K562 (cell line): ENCODE data around the gene SNRPB. TPM values are rescaled to one million over a fixed set of nuclear protein-coding genes. Genes with fewer than 3 reads are reported as not detected.

Source experiments
- ATAC-seq: fragments of 200-7000 bp; cut with Tn5 transposase; 3 replicates; pipeline ENCODE4 v1.9.1; 2020; ENCODE audit warnings: moderate library complexity
- BruUV-seq: library from RNA; stranded (reverse); fragments of 400-500 nt; replicated peaks from 2 replicates; lab custom pipeline; 2021; lab: Mats Ljungman, UMichigan
- CTCF ChIA-PET: fragments of 300-600 bp; formaldehyde crosslinking; extraction: SDS; loops from one replicate; lab custom pipeline; 2021; ENCODE audit warnings: low intra/inter-chr PET ratio; lab: Yijun Ruan, JAX
- POLR2A ChIA-PET: fragments of 300-600, 350-650 bp; sonication (Branson Sonifier 250); formaldehyde crosslinking; extraction: SDS; loops from one replicate; lab custom pipeline; 2021; ENCODE audit warnings: antibody characterized with exemption, inconsistent platforms; lab: Yijun Ruan, JAX
- DNase-seq, 4 experiments: peaks; one replicate each; pipeline versions ENCODE4 v3.0.0 to v3.0.0-alpha.2; 2011 to 2018; ENCODE audit warnings: low spot score in 3 of 4, mixed read lengths in 3 of 4; ENCODE audit errors: extremely low read depth in 1 of 4
- FAIRE-seq: peaks from 2 replicates; lab custom pipeline; 2011; peaks lifted over from hg19 to GRCh38; lab: Jason Lieb, UNC
- H2AFZ ChIP-seq: 2 replicates; pipeline ENCODE4 v1.6.0; 2011; ENCODE audit warnings: low read depth, low read length, control low read depth, inconsistent platforms
- H3K27ac ChIP-seq: fragments of 200-600 bp; 3 replicates; pipeline ENCODE4 v1.8.0; 2011; ENCODE audit warnings: low read depth, mild to moderate bottlenecking, control low read depth, inconsistent platforms, low read length, moderate library complexity, mixed read lengths; ENCODE audit errors: extremely low read depth
- H3K27me3 ChIP-seq, 2 experiments: fragments of 300-600 bp in 1 of 2; 2 replicates in 1 of 2; 3 replicates in 1 of 2; pipeline versions ENCODE4 v1.6.0 to v1.8.0; 2011; ENCODE audit warnings: inconsistent platforms in 2 of 2, low read length in 2 of 2, mild to moderate bottlenecking in 1 of 2, mixed read lengths in 1 of 2, moderate library complexity in 1 of 2; ENCODE audit not compliant: control insufficient read depth in 2 of 2, insufficient read depth in 2 of 2
- H3K36me3 ChIP-seq: fragments of 300-600 bp; 3 replicates; pipeline ENCODE4 v1.8.0; 2011; ENCODE audit warnings: mild to moderate bottlenecking, low read length, inconsistent platforms; ENCODE audit not compliant: control insufficient read depth, insufficient read depth
- H3K4me1 ChIP-seq, 2 experiments: fragments of 200-600 bp in 1 of 2; replicated peaks in 1 of 2; 2 replicates in 1 of 2; 3 replicates in 1 of 2; pipeline versions ENCODE4 v1.5.1 to v1.8.0; 2011; ENCODE audit warnings: inconsistent platforms in 2 of 2, low read length in 2 of 2, mild to moderate bottlenecking in 1 of 2, mixed read lengths in 1 of 2, moderate library complexity in 1 of 2; ENCODE audit not compliant: control insufficient read depth in 2 of 2, insufficient read depth in 2 of 2
- H3K4me2 ChIP-seq: 2 replicates; pipeline ENCODE4 v1.6.1; 2011; ENCODE audit warnings: low read length, control low read depth, inconsistent platforms, mixed read lengths; ENCODE audit not compliant: insufficient read depth
- H3K4me3 ChIP-seq: fragments of 200-600 bp; sonication (generic), shearing (Covaris generic); 2 replicates; pipeline ENCODE4 v1.5.1; 2016; ENCODE audit warnings: control low read depth, inconsistent platforms
- H3K79me2 ChIP-seq: fragments of 200-600 bp; 3 replicates; pipeline ENCODE4 v1.8.0; 2011; ENCODE audit warnings: low read length, inconsistent platforms; ENCODE audit not compliant: control insufficient read depth, insufficient read depth
- H3K9ac ChIP-seq, 2 experiments: 2 replicates each; pipeline versions ENCODE4 v1.6.0 to v1.6.1; 2011; ENCODE audit warnings: low read depth in 2 of 2, low read length in 2 of 2, control low read depth in 1 of 2, inconsistent platforms in 1 of 2, mild to moderate bottlenecking in 1 of 2, mixed read lengths in 1 of 2; ENCODE audit not compliant: insufficient read depth in 1 of 2
- H3K9me1 ChIP-seq: one replicate; pipeline ENCODE4 v1.6.0; 2011; ENCODE audit warnings: inconsistent platforms, mild to moderate bottlenecking, low read length, moderate library complexity; ENCODE audit not compliant: control insufficient read depth, insufficient read depth
- H3K9me3 ChIP-seq: replicated peaks from 2 replicates; pipeline ENCODE4 v1.5.1; 2011; ENCODE audit warnings: low read depth, low read length, inconsistent platforms; ENCODE audit not compliant: control insufficient read depth, insufficient read depth
- H4K20me1 ChIP-seq: replicated peaks from 2 replicates; pipeline ENCODE4 v1.6.1; 2011; ENCODE audit warnings: low read length, inconsistent platforms, mixed read lengths; ENCODE audit not compliant: control insufficient read depth, insufficient read depth
- RAD21 ChIP-seq, 2 experiments: fragments of 250-450 bp in 1 of 2; fragments of 450-650 bp in 1 of 2; sonication (Bioruptor Pico) in 1 of 2; formaldehyde crosslinking in 1 of 2; IDR thresholded peaks in 1 of 2; conservative IDR thresholded peaks in 1 of 2; 2 replicates each; pipeline versions ENCODE4 v1.4.0 to v1.8.0; 2020 to 2022; ENCODE audit warnings: mild to moderate bottlenecking in 2 of 2, moderate library complexity in 1 of 2
- SMC3 ChIP-seq: conservative IDR thresholded peaks from 2 replicates; pipeline ENCODE4 v1.6.1; 2011; ENCODE audit warnings: low read depth, low read length, improper control_type of control experiment; ENCODE audit not compliant: insufficient read depth
- ZNF740 ChIP-seq, 3 experiments: fragments of 200-800 bp in 1 of 3; sonication (Bioruptor generic) in 1 of 3; sonication (generic) in 1 of 3; formaldehyde crosslinking in 1 of 3; IDR thresholded peaks; 2 replicates each; pipeline versions ENCODE4 v1.6.1 to v1.8.0; 2016 to 2022; ENCODE audit warnings: mild to moderate bottlenecking in 2 of 3, missing compliant biosample characterization in 2 of 3, missing genetic modification characterization in 2 of 3, missing genetic modification reagents in 1 of 3
- WGBS: fragments of 100-300 bp; shearing (Covaris generic); methylation state at CpG from one replicate; pipeline ENCODE4 v1.1.6; 2016; ENCODE audit warnings: low coverage, mixed read lengths; ENCODE audit not compliant: insufficient coverage; ENCODE audit errors: missing lambda C conversion rate; 5-methylcytosine and 5-hydroxymethylcytosine counted together
- in situ Hi-C: fragments of 300-500 bp; cut with MboI; formaldehyde crosslinking; loops from 4 replicates; pipeline ENCODE4 v1.15.0; 2018; ENCODE audit warnings: inconsistent platforms, mixed read lengths
- intact Hi-C: fragments of 100-400 bp; cut with micrococcal nuclease; formaldehyde crosslinking; loops from 2 replicates; pipeline ENCODE4 v1.14.2; 2022
- polyA plus RNA-seq, 8 experiments: library from polyadenylated mRNA; depleted of rRNA in 4 of 8; stranded (reverse) in 5 of 8; unstranded in 3 of 8; fragments of >200 nt; fragmentation: Nextera tagmentation in 2 of 8; fragmentation: Illumina TruSeq in 1 of 8; extraction: Ambion mirVana in 2 of 8; extraction: Trizol in 1 of 8; gene quantifications; 2 replicates each; pipeline versions ENCODE4 v1.2.1 to v1.2.3, GENCODE V29; 2011 to 2014; ENCODE audit warnings: inconsistent platforms in 1 of 8, missing spikeins in 1 of 8
- total RNA-seq, 7 experiments: library from RNA; depleted of rRNA in 6 of 7; stranded (reverse); fragments of >200 nt in 6 of 7; fragmentation: Illumina TruSeq in 2 of 7; extraction: Trizol in 2 of 7; gene quantifications; 2 replicates each; pipeline versions ENCODE4 v1.2.1 to v1.2.3, GENCODE V29; 2011 to 2021; ENCODE audit warnings: low replicate concordance in 1 of 7
- TF ChIP-seq, protein P1 (sequence below), 2 experiments: fragments of 450-650 bp; formaldehyde crosslinking in 1 of 2; IDR thresholded peaks; 2 replicates each; pipeline versions ENCODE4 v1.4.0 to v1.6.1; 2014 to 2020; ENCODE audit warnings: mild to moderate bottlenecking in 2 of 2, borderline replicate concordance in 1 of 2, low read depth in 1 of 2
- TF ChIP-seq, protein P2 (sequence below), 3 experiments: IDR thresholded peaks in 2 of 3; conservative IDR thresholded peaks in 1 of 3; 2 replicates each; pipeline ENCODE4 v1.5.1; 2011 to 2012; ENCODE audit warnings: low read length in 3 of 3, mild to moderate bottlenecking in 3 of 3, control low read depth in 2 of 3, improper control_type of control experiment in 1 of 3, inconsistent platforms in 1 of 3, low read depth in 1 of 3, mixed read lengths in 1 of 3, moderate library complexity in 1 of 3; ENCODE audit not compliant: insufficient read depth in 2 of 3

The SNRPB gene
- total and polyA plus RNA-seq, 9 of the 15 experiments (the other 6 are each of a cell fraction or from before 2014, with no cell fraction given), result 13.1 to 615 (median 266) TPM

DNA sequence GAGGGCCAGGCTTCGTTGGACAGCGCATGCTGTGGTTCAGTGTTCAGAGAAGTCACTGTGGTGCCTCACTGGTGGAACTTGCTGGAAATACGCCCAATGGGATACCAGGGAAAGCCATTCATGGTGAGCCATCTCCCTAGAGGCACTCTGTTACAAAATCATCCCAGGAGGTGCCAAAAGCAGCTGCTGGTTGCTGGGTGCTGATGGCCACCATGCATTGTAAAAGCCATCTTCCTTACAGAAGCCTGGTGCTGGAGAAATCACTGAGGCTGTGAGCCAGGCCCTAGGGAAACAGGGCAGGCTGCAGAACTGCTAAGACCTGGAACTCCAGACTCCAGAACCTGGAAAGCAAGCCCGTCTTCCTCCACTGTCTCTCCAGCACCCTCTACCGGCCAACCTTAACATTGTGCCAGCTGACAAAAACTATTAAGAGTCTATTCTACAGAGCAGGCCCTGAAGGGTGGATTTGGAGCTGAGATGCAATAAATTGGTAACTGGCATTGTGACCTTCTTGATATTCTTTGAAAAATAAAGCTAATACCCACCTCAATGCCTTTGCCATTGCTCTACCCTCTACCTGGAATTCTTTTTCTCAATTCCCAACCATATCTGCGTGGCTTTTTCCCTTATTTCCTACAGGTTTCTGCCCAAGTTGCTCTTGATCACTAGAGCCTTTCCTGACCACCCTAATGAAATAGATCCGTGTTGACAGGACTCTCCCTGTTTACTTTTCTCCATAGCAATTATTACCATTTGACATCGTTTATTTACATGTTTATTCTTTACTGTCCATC lies 18.5 kb downstream of the SNRPB start:
- intact Hi-C loops (loop anchor here (2.0 to 5.0 kb wide), 5 partner anchors 65 to 690 kb away; no protein-coding TSS in a partner anchor), in situ Hi-C loops (no loop called here)
- DNase-seq (peak; percentile 53 to 68 (median 61)), FAIRE-seq (peak; percentile 73), ATAC-seq (peak; percentile 85)
- Histone ChIP-seq H3K9me3 (no peaks in the 10 kb centered on the region), H3K4me1 (no peaks in the 10 kb centered on the region), H3K27ac (no peak overlapping the region), H3K9me1 (no peaks in the 10 kb centered on the region), H3K4me3 (no peak overlapping the region), H3K9ac (no peak overlapping the region), H4K20me1 (no peaks in the 10 kb centered on the region; the same call in 1 of the 2 replicates), H3K79me2 (no peaks in the 10 kb centered on the region), H3K36me3 (no peaks in the 10 kb centered on the region), H3K27me3 (peaks cover 0 to 5% of the 10 kb centered on the region in 2 experiments; a peak in 1 of 5 replicates), H3K4me2 (no peak overlapping the region), H2AFZ (no peak overlapping the region)
- WGBS, result 21% methylated on average over 8 of the region's 8 CpGs
- no TSS peak for BruUV-seq
- TF ChIP-seq SMC3 (0 out of 2 replicates have a peak, but pooled peaks have one; percentile 21), RAD21 (CRISPR knock-in tag; conservative IDR thresholded peaks at IDR 0.05 in 1 of 2, IDR thresholded peaks at IDR 0.05 in 1 of 2) (peak in 1 of 2 experiments; percentile 65; a peak in 2 of 4 replicates), ZNF740 (CRISPR knock-in tag; IDR thresholded peaks at IDR 0.05) (no peak), ZNF740 (tag; IDR thresholded peaks at IDR 0.05) (no peak)
- TF ChIP-seq, protein P1, sequence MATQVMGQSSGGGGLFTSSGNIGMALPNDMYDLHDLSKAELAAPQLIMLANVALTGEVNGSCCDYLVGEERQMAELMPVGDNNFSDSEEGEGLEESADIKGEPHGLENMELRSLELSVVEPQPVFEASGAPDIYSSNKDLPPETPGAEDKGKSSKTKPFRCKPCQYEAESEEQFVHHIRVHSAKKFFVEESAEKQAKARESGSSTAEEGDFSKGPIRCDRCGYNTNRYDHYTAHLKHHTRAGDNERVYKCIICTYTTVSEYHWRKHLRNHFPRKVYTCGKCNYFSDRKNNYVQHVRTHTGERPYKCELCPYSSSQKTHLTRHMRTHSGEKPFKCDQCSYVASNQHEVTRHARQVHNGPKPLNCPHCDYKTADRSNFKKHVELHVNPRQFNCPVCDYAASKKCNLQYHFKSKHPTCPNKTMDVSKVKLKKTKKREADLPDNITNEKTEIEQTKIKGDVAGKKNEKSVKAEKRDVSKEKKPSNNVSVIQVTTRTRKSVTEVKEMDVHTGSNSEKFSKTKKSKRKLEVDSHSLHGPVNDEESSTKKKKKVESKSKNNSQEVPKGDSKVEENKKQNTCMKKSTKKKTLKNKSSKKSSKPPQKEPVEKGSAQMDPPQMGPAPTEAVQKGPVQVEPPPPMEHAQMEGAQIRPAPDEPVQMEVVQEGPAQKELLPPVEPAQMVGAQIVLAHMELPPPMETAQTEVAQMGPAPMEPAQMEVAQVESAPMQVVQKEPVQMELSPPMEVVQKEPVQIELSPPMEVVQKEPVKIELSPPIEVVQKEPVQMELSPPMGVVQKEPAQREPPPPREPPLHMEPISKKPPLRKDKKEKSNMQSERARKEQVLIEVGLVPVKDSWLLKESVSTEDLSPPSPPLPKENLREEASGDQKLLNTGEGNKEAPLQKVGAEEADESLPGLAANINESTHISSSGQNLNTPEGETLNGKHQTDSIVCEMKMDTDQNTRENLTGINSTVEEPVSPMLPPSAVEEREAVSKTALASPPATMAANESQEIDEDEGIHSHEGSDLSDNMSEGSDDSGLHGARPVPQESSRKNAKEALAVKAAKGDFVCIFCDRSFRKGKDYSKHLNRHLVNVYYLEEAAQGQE (IDR thresholded peaks at IDR 0.05; ENCODE audit: borderline replicate concordance), result peak; percentile 42; the same call in 1 of the 2 replicates
- TF ChIP-seq, protein P1 (CRISPR knock-in tag; IDR thresholded peaks at IDR 0.05; ENCODE audit: low read depth), result no peak
- TF ChIP-seq, protein P2, sequence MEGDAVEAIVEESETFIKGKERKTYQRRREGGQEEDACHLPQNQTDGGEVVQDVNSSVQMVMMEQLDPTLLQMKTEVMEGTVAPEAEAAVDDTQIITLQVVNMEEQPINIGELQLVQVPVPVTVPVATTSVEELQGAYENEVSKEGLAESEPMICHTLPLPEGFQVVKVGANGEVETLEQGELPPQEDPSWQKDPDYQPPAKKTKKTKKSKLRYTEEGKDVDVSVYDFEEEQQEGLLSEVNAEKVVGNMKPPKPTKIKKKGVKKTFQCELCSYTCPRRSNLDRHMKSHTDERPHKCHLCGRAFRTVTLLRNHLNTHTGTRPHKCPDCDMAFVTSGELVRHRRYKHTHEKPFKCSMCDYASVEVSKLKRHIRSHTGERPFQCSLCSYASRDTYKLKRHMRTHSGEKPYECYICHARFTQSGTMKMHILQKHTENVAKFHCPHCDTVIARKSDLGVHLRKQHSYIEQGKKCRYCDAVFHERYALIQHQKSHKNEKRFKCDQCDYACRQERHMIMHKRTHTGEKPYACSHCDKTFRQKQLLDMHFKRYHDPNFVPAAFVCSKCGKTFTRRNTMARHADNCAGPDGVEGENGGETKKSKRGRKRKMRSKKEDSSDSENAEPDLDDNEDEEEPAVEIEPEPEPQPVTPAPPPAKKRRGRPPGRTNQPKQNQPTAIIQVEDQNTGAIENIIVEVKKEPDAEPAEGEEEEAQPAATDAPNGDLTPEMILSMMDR (IDR thresholded peaks at IDR 0.05 in 2 of 3, conservative IDR thresholded peaks at IDR 0.05 in 1 of 3; ENCODE audit: insufficient read depth in 2 of 3, low read depth in 1 of 3, low read length in 3 of 3), result peak; percentile 77 to 80 (median 78)
- POLR2A ChIA-PET, result no interaction called here
- CTCF ChIA-PET, result interaction anchor here (0.9 to 1.1 kb wide), 3 partner anchors 222 to 486 kb away, joined by 3 to 5 read pairs (median 5); no protein-coding TSS in a partner anchor
